GM21528 (cell line): ENCODE data around the gene CCT6A.
"Not testable (repeated sequence)": the region's sequence is repeated elsewhere in the genome, so short reads cannot be mapped to it uniquely, and the experiment has no call there.

Experiments
- ATAC-seq: cut with Tn5 transposase; IDR thresholded peaks from one replicate; pipeline ENCODE4 v1.9.1; 2021; ENCODE audit warnings: mild to moderate bottlenecking, moderate library complexity; ENCODE audit not compliant: unreplicated experiment, low FRiP score

The CCT6A gene

DNA sequence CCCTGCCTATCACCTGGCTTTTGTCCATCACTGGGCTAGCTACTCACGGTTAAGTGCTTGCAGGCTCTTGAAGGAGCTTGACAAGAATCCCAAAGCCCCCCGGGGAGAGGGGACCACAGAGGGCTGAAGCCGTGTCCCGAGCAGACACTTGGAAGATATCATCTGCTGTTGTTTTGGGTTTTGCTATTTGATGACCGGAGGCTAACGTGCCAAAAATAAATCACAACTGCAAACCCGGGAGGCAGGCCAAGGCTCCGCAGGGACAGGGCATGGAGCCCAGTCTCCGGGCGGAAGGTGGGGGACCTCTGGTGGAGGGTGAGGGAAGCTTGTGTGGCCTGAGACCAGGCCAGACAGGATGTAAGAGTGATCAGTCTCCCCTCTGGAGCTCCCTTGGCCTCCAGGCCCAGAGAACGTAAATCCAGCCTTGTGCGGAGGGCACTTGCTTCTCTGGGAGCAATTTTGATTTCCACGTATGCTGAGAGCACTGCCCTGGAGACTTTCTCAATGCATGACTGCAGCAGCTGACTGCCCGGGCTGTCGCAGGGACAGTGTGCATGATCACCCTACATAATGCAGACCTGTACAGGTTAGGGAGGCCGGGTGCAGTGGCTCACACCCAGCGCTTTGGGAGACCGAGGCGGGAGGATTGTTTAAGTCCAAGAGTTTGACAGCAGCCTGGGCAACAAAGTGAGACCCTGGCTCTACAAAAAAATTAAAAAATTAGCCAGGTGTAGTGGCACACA is 41.4 kb downstream of the CCT6A start, which contains the start of gene PHKG1:
Gene PHKG1, minus strand, starts transcription at position 164 of the 743 bp plus-strand sequence. CDS start 4,011 bp downstream, outside the sequence.
- no peak for ATAC-seq

DNA sequence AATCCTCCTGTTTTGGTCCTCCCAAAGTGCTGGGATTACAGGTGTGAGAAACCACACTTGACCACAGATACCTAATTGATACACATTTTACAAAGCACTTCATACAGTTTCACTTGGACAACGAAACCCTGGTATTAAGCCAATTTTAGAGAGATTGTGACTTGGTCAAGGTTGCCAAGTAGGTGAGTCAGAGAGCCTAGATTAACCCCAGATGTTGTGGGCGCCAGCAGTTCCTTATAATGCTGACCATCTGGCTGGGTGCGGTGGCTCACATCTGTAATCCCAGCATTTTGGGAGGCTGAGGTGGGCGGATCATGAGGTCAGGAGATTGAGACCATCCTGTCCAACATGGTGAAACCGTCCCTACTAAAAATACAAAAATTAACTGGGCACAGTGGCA is 46.1 kb downstream of the CCT6A start:
- no peak for ATAC-seq

DNA sequence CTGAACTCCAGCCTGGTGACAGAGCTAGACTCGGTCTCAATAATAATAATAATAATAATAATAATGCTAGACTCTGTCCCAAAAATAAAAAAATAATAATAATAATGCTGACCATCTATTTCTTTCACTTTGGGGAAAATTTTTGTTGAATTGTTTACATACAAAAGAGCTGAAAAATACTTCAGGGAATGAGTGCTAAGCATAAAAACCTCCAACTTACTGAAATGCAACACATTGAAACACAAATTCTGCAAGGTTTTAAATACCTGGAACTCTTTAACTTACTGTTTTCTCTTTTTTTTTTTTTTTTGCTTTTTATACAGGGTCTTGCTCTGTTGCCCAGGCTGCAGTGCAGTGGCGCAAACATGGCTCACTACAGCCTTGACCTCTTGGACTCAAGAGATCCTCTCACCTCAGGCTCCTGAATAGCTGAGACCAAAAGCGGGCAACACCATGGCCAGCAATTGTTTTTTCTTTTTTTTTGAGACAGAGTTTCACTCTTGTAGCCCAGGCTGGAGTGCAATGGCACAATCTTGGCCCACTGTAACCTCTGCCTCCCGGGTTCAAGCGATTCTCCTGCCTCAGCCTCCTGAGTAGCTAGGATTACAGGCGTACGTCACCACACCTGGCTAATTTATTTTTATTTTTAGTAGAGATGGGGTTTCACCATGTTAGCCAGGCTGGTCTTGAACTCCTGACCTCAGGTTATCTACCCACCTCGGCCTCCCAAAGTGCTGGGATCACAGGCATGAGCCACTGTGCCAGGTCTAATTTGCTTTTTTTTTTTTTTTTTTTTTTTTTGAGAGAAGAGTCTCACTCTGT is 46.8 kb downstream of the CCT6A start:
- ATAC-seq = not testable (repeated sequence)

DNA sequence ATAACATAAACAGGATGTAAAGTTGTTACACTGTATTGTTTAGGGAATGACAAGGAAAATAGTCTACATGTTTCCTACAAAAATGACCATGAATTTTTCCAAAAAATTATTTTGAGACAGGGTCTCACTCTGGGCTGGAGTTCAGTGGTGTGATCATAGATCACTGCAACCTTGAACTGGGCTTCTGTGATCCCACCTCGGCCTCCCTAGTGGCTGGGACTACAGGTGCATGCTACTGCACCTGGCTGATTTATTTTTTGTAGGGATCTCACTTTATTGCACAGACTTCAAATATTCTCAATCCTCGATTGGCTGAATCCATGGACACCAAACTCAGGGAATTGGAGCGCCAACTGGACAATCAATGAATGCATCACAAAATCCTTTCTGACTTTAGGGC is 48.1 kb downstream of the CCT6A start:
- no peak for ATAC-seq

DNA sequence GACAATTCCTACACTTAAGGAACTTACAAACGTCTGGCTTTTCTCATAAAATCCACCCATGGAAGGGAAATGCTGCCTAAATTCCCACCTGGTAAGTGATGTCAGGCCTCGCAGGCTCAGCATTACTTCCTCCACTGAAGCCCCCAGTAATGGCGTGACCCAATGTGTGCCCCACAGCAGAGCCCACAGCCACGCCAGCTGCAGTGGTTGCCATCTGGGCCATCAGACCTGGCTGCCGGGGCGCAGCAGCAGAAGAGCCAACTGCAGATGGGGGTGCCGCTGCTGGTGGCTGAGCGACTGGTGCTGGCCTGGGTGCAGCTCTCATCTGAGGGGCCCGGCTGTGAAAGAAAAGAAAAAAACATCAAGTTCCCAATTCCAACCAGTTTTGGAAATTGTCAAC is 52.6 kb downstream of the CCT6A start:
- ATAC-seq = not testable (repeated sequence)

DNA sequence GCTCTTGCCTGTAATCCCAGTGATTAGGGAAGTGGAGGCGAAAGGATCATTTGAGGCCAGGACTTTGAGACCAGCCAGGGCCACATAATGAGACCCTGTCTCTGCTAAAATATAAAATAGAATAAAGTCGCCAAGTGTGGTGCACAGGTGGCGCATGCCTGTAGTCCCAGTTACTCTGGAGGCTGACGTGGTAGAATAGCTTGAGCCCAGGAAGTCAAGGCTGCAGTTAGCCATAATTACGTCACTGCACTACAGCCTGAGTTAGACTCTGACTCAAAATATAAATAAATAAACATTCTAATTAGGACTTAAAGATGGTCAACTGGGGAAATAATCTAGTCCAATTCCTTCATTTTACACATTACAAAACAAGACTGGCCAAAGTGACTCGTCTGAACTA is 53.9 kb downstream of the CCT6A start:
- ATAC-seq = no peak

DNA sequence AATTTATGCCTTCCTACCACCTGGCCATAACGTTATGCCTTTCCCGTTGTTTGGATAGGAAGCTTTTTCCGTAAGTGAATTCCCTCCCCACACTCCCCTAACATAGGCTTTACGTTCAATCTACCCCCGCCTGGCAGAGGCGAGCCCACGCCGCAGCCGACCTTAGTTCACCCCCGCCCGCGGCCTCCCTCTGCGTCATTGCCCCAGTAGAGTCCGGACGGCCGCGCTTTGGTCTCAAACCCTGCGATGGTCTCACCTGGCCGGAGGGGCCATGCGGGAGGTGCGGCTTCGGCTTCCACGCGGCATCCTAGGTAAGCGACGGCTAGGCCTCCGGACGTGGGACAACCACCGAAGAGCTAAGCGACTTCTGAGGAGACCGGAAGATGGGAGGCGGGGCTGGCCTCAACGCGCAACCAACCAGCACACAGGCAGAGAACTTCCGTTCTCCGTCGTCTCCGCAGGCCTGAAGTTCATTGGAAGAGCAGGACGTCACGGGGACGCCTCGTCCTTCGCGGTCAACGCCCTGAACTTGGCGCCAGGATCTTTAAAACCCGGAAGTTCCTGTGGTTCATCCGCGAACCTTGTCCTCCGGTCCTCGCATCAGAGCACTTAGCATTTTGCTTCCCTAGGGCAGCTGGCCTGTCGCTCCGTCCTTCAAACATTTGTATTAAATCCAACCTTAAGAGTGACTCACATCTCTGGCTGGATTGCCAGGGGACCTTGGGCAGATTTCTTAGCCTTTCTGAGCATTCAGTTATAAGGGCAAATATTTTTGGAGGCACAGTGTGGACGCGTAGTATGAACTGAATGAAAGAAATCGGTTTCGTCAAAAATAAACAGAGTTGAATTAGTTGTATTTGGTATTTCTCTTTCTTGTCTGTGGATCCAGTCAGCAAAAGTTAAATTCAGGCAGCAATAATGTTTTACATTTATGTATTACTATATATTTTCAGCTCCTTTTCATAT is 54.8 kb downstream of the CCT6A start, which contains the start of gene CHCHD2:
Gene CHCHD2, minus strand, starts transcription at position 369 of the 966 bp plus-strand sequence. Its CDS starts 63 bp downstream, at position 306.
- peak; percentile 100 for ATAC-seq

DNA sequence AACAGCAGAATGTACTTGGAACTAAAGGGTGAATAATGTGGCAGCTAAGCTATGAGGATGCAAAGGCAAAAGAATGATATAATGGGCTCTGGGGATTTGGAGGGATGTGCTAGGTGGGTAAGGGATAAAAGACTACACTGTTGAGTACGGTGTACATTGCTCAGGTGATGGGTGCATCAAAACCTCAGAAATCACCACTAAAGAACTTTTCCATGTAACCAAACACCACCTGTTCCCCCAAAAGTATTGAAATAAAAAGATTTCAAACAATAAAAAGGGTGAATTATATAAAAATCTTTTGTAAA is 56.3 kb downstream of the CCT6A start:
- ATAC-seq = no peak

DNA sequence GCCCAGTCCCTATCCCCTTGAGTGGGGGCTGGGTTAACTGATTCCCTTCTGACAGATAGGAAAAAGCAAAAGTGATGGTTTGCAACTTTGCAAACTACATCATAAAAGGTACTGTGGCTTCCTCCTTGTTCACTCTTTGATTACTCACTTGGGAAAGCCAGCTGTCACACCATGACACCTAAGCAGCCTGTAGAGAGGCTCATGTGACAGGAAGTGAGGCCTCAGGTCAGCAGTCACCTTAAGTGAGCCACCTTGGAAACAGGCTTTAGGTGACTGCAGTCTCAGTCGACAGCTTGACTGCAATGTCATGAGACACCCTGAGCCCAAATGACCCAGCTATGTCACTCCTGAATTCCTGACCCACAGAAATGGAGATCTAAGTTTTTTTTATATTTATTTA is 59.0 kb downstream of the CCT6A start:
- ATAC-seq = no peak

DNA sequence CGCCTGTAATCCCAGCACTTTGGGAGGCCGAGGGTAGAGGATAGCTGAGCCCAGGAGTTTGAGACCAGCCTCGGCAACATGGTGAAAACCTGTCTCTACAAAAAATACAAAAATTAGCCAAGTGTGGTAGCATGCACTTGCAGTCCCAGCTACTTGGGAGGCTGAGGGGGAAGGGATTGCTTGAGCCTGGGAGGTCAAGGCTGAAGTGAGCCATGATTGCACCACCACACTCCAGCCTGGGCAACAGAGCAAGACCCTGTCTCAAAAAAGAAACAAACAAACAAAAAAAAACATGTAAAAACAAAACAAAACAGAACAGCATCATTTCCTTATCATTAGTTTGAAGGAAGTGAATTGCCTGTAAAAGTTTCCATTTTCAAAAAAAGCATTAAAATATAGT is 60.7 kb downstream of the CCT6A start:
- not testable (repeated sequence) for ATAC-seq
